ENCODE measurements around the gene FAM114A1. TPM values are rescaled to one million over a fixed set of nuclear protein-coding genes. Genes with fewer than 3 reads are reported as not detected.

The FAM114A1 gene
- total RNA-seq, 2 experiments from 2014 or later = 0.16 to 0.20 TPM

DNA sequence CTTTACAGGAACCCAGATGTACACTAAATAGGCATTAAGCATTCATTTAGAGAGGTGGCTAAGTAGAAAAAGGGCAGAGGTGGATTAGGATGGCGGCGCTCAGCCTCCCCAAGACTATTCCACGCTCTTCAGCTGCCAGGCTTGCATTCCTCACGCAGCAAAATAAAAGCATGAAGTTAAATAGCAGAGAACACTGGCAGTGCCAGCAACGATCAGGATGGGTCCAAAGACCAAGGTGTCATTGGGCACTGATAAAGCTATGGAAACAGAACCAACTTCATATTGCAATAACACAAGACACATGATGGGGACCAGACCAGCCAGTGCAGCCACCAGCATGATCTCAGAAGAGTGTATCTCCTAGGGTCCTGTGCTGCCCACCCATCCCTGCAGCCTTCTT is 122.6 kb downstream of the FAM114A1 start:
- ChIA-PET POLR2A (no interaction called here), CTCF (interaction anchor here (1.1 to 1.2 kb wide), 2 partner anchors 16 to 468 kb away, joined by 3 read pairs; no protein-coding TSS in a partner anchor)
- Mint-ChIP-seq H3K4me3 (no peak overlapping the region), H3K27me3 (no peaks in the 10 kb centered on the region), H3K9me3 (no peaks in the 10 kb centered on the region), H3K36me3 (ENCODE audit: low read depth) (peaks cover 19% of the 10 kb centered on the region), H3K4me1 (ENCODE audit: low read depth) (peaks cover 18% of the 10 kb centered on the region), H3K27ac (no peak overlapping the region)
- no peak for TF ChIP-seq CTCF (IDR thresholded peaks at IDR 0.05)
- intact Hi-C loops (cut with micrococcal nuclease) = no loop called here
- DNase-seq = no peak
- no peak for ATAC-seq

GRCh38 chr4:38993683-38994082 is 126.1 kb downstream of the FAM114A1 start:
- Mint-ChIP-seq H3K36me3 (ENCODE audit: low read depth) (peaks cover 18% of the 10 kb centered on the region), H3K9me3 (no peaks in the 10 kb centered on the region), H3K4me3 (no peak overlapping the region), H3K4me1 (ENCODE audit: low read depth) (no peaks in the 10 kb centered on the region), H3K27ac (no peak overlapping the region), H3K27me3 (no peaks in the 10 kb centered on the region)
- ChIA-PET POLR2A (interaction anchor here (1.8 kb wide), 1 partner anchor 10 kb away, joined by 4 read pairs; no protein-coding TSS in a partner anchor), CTCF (no interaction called here)
- DNase-seq (no peak), ATAC-seq (no peak)
- TF ChIP-seq CTCF (IDR thresholded peaks at IDR 0.05) = peak; percentile 14
- intact Hi-C loops (cut with micrococcal nuclease) = no loop called here

DNA sequence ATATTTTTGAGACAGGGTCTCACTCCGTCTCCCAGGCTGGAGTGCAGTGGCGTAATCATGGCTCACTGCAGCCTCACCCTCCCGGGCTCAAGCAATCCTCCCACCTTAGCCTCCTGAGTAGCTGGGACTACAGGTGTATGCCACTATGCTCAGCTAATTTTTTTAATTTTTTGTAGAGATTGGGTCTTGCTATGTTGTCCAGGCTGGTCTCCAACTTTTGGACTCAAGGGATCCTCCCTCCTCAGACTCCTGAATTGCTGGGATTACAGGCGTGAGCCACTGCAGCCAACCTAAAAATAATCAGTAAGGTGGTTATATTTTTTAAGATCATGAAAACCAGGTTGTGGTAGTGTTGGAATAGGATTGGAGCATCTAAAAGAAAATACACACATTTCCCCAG is 126.5 kb downstream of the FAM114A1 start:
- no peaks in the 10 kb centered on the region for H3K9me3 Mint-ChIP-seq
- ATAC-seq (no peak), DNase-seq (no peak)
- intact Hi-C loops (cut with micrococcal nuclease) = no loop called here
- H3K4me3 Mint-ChIP-seq = no peak overlapping the region
- peaks cover 17% of the 10 kb centered on the region for H3K36me3 Mint-ChIP-seq (ENCODE audit: low read depth)
- H3K4me1 Mint-ChIP-seq (ENCODE audit: low read depth) = no peaks in the 10 kb centered on the region
- ChIA-PET CTCF (no interaction called here), POLR2A (interaction anchor here (1.8 kb wide), 1 partner anchor 10 kb away, joined by 4 read pairs; no protein-coding TSS in a partner anchor)
- no peaks in the 10 kb centered on the region for H3K27me3 Mint-ChIP-seq
- TF ChIP-seq CTCF (IDR thresholded peaks at IDR 0.05) = no peak
- H3K27ac Mint-ChIP-seq = no peak overlapping the region

Small RNAs within 50 kb of the gene (microRNA-seq; reads per million reads assigned to microRNA genes)
- 0.91 reads per million for gene MIR574 (ENCODE audit: borderline microRNAs expressed, borderline replicate concordance)

Other genes with a start within 250 kb of the FAM114A1 start
- gene KLF3, start 203.6 kb upstream of the FAM114A1 start, total RNA-seq = 1 to 10 TPM; 5.5 to 6.0 TPM
- gene TLR10, start 84.8 kb upstream of the FAM114A1 start, total RNA-seq = under 1 TPM; 0.11 to 0.22 TPM
- 1 to 10 TPM; 1.5 to 1.9 TPM for gene TLR1, start 63.0 kb upstream of the FAM114A1 start, total RNA-seq
- gene TLR6, start 11.0 kb upstream of the FAM114A1 start, total RNA-seq = 1 to 10 TPM; 1.6 to 2.0 TPM
- gene TMEM156, start 164.6 kb downstream of the FAM114A1 start, total RNA-seq = 10 to 100 TPM; 11.7 to 12.0 TPM
- 1 to 10 TPM; 6.6 to 6.8 TPM for gene KLHL5, start 194.4 kb downstream of the FAM114A1 start, total RNA-seq